ENCODE measurements around the gene ITGA4.
A peak's percentile ranks its signal among the peaks of the same experiment; 100 is the strongest.

Gene ITGA4

DNA sequence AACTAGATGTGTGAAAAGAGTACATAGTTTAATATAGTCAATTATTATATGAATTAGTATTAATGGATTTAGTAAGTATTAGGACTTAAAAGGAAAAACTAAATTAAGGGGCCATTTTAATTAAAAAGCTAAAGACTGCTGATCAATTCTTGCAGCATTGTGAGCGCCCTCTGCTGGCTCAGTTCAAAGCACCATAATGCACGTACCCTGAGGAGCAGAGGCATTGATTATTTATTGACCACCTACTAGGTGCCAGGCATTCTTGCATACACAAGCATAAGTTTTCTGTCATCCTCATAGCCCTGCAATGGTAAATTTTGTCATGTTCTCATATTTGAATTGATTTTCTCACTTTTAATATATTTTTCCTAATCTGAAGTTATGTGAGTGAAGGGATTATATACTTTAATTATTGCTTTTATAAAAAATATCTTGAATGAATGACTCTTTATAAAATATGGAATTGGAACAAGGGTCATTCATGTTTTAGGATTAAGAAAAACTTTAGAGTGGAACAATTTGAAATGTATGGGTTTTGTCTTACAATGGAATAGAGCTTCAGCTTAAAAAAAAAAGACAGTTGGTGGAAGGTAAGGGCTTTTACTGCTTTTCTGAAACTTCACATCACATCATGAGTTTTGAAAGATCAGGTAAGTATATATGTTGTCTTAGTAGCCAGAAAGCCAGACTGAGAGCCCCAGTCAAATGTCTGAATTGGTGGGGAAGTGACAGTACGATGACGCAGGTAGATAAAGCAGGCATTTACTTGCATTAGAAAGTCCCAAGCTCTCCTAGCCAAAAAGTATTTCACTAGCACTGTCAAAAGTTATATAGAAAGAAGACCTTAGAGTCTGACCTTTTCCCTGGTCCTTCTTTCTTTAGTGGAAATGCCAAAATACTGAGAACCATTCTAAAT is 9.7 kb downstream of the ITGA4 start:
- H3K4me3 ChIP-seq (ENCODE audit: low read depth, low read length) = no peak overlapping the region
- TF ChIP-seq, protein P1, sequence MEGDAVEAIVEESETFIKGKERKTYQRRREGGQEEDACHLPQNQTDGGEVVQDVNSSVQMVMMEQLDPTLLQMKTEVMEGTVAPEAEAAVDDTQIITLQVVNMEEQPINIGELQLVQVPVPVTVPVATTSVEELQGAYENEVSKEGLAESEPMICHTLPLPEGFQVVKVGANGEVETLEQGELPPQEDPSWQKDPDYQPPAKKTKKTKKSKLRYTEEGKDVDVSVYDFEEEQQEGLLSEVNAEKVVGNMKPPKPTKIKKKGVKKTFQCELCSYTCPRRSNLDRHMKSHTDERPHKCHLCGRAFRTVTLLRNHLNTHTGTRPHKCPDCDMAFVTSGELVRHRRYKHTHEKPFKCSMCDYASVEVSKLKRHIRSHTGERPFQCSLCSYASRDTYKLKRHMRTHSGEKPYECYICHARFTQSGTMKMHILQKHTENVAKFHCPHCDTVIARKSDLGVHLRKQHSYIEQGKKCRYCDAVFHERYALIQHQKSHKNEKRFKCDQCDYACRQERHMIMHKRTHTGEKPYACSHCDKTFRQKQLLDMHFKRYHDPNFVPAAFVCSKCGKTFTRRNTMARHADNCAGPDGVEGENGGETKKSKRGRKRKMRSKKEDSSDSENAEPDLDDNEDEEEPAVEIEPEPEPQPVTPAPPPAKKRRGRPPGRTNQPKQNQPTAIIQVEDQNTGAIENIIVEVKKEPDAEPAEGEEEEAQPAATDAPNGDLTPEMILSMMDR (IDR thresholded peaks at IDR 0.05; ENCODE audit: low read depth, low read length) = peak; percentile 77

DNA sequence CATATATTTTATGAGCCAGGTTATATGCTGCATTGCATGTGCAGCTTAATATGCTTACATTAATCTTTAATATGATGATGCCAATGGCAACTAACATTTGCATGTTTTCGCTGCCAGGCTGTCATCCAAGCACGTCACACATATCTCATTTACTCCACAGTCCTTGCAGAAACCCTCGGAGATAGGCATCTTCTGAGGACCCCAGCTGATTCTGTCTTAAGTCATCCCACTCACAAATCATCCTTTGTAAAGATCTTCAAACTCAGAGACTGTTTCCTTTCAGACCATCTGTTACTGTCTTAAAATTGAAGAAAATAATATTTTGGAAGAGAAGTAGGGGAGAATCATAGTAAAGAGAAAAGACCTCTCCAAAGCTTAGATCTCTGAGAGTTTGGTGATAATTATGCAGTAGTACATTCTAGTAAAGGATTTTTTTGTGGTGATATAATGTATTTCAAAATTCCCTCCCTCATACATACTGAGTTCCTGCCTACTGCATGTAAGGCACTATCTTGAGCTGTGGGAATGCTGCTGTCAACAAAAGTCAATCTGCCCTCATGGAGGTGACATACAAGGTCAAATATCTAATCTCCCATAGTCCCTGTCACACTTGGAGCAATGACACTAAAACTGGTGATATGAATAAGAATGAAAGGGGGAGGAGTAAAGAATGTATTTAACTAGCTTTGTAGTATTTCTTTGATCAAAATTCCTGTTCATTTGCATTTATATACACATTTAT is 11.0 kb downstream of the ITGA4 start:
- TF ChIP-seq, protein P1 (IDR thresholded peaks at IDR 0.05; ENCODE audit: low read depth, low read length) = no peak
- no peak overlapping the region for H3K4me3 ChIP-seq (ENCODE audit: low read depth, low read length)

DNA sequence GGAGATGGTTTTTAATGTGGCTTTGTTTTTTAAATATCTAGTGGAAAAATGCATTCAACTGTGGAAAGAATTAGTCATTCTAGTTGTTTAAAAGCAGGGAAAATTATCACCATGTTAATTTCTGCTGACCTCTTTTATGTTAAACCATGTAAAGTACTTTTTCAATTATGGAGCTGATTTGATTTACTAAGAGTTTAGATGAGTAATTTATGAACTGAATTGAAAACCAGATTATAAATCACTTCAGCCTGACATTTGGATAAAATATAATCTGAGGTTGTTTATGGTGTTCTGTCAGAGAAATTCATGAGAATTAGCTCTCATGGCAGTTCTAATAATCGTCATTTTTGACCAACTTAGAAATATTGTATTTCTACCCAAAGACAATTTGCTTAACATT is 11.6 kb downstream of the ITGA4 start:
- H3K4me3 ChIP-seq (ENCODE audit: low read depth, low read length) = no peak overlapping the region
- TF ChIP-seq, protein P1 (IDR thresholded peaks at IDR 0.05; ENCODE audit: low read depth, low read length) = no peak

DNA sequence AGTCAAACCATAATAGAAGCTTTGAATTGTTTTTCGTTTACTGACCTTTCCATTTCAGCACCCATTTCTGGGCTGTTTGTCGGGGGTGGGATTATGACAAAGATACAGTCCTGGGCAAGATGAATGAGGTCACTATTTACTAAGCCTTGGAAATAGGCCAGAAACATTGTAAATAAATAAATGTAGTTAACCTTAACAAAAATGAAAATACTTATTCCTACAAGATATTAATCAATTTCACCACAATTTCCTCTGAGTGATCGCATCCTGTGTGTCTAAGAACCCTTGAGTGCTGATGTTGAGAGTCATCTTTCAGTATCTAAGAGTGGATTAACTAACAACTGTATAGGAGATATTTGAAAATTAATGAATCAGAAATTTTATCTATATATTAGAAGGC is 14.0 kb downstream of the ITGA4 start:
- TF ChIP-seq, protein P1 (IDR thresholded peaks at IDR 0.05; ENCODE audit: low read depth, low read length) = no peak

DNA sequence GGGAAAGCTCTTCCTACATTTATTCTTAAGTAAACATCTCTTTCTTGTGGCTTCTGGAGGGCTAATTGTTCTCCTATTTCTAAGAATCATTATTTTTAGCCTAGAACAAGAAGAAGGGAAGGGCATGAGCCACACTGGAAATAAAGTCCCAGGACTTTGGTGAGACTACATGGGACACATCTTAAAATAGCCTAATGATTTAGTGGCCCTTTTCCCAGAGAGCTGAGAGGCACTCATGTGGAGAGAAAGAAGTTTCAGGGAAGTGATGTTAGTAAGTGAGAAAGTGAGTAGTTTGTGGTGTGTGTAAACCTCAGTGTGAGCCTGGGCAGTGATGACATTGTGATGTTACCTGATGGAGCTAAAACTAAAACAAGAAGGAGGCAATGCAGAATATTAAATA is 14.6 kb downstream of the ITGA4 start:
- TF ChIP-seq, protein P1 (IDR thresholded peaks at IDR 0.05; ENCODE audit: low read depth, low read length) = no peak
- H3K4me3 ChIP-seq (ENCODE audit: low read depth, low read length) = no peak overlapping the region

More for the DNA sequence above, 14.0 kb downstream of the ITGA4 start:
- H3K4me3 ChIP-seq (ENCODE audit: low read depth, low read length) = no peak overlapping the region

DNA sequence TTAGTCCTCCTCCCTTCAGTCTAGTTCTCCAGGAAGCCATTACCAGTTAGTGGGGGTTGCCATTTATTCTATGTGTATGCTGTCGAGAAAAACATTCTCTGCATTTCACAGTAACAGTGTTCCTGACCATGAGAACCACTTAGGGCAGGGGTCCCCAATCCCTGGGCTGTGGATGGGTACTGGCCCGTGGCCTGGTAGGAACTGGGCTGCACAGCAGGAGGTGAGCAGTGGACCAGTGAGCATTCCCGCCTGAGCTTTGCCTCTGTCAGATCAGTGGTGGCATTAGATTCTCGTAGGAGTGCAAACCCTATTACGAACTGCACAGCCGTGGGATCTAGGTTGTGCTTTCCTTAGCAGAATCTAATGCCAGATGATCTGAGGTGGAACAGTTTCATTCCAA is 15.8 kb downstream of the ITGA4 start:
- no peak overlapping the region for H3K4me3 ChIP-seq (ENCODE audit: low read depth, low read length)

More for the DNA sequence above, 15.8 kb downstream of the ITGA4 start:
- TF ChIP-seq, protein P1 (IDR thresholded peaks at IDR 0.05; ENCODE audit: low read depth, low read length) = no peak
